DOHH2 (cell line): ENCODE measurements around the gene MAK.
"Not testable (repeated sequence)": the region's sequence is repeated elsewhere in the genome, so short reads cannot be mapped to it uniquely, and the experiment has no call there.

Source experiments
- EZH2phosphoT487 ChIP-seq: fragments of 200-600 bp; sonication (generic); IDR thresholded peaks from 2 replicates; pipeline ENCODE4 v1.6.1; 2017; ENCODE audit warnings: borderline replicate concordance, mild to moderate bottlenecking, antibody characterized with exemption, low read length, moderate library complexity, mixed read lengths
- TF ChIP-seq, protein P1 (sequence below): fragments of 200-600 bp; sonication (generic); IDR thresholded peaks from one replicate; pipeline ENCODE4 v1.5.1; 2014; ENCODE audit warnings: antibody characterized with exemption, mild to moderate bottlenecking, low read depth, low read length; ENCODE audit not compliant: poor library complexity, severe bottlenecking

DNA sequence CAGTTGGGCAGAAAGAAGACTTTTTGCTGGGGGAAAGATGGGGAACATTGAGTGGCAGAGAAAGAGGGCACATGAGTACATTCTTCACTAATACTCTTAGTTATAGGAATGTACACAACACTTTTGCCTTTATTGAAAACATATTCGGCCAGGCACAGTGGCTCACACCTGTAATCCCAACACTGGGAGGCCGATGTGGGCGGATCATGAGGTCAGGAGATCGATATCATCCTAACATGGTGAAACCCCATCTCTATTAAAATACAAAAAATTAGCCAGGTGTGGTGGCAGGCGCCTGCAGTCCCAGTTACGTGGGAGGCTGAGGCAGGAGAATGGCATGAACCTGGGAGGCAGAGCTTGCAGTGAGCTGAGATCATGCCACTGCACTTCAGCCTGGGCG is 24.7 kb upstream of the MAK start:
- TF ChIP-seq, protein P1, sequence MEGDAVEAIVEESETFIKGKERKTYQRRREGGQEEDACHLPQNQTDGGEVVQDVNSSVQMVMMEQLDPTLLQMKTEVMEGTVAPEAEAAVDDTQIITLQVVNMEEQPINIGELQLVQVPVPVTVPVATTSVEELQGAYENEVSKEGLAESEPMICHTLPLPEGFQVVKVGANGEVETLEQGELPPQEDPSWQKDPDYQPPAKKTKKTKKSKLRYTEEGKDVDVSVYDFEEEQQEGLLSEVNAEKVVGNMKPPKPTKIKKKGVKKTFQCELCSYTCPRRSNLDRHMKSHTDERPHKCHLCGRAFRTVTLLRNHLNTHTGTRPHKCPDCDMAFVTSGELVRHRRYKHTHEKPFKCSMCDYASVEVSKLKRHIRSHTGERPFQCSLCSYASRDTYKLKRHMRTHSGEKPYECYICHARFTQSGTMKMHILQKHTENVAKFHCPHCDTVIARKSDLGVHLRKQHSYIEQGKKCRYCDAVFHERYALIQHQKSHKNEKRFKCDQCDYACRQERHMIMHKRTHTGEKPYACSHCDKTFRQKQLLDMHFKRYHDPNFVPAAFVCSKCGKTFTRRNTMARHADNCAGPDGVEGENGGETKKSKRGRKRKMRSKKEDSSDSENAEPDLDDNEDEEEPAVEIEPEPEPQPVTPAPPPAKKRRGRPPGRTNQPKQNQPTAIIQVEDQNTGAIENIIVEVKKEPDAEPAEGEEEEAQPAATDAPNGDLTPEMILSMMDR = not testable (repeated sequence)
- not testable (repeated sequence) for TF ChIP-seq EZH2phosphoT487
